H1 (cell line): Measurements from ENCODE around the gene OCLN.
"Not testable (repeated sequence)": the region's sequence is repeated elsewhere in the genome, so short reads cannot be mapped to it uniquely, and the experiment has no call there.

Experiments
- ASH2L ChIP-seq: fragments of 200-600, 300-600 bp; sonication (generic); IDR thresholded peaks from one replicate; pipeline ENCODE4 v1.7.1; 2017; ENCODE audit warnings: low read length
- BRCA1 ChIP-seq: IDR thresholded peaks from 2 replicates; pipeline ENCODE4 v1.6.1; 2012; ENCODE audit warnings: low read depth, low read length, improper control_type of control experiment
- GABPA ChIP-seq: IDR thresholded peaks from 2 replicates; pipeline ENCODE4 v1.6.1; 2011; ENCODE audit warnings: mild to moderate bottlenecking, low read length, moderate library complexity, borderline replicate concordance; ENCODE audit not compliant: insufficient read depth
- MAX ChIP-seq: IDR thresholded peaks from 2 replicates; pipeline ENCODE4 v1.6.1; 2012; ENCODE audit warnings: inconsistent platforms
- NRF1 ChIP-seq: IDR thresholded peaks from 2 replicates; pipeline ENCODE4 v1.6.1; 2011; ENCODE audit warnings: mild to moderate bottlenecking, low read depth, low read length, improper control_type of control experiment
- POLR2A ChIP-seq, 2 experiments: IDR thresholded peaks; 1 replicate in 1 of 2; 2 replicates in 1 of 2; pipeline ENCODE4 v1.6.1; 2011; ENCODE audit warnings: low read depth in 2 of 2, low read length in 2 of 2, mild to moderate bottlenecking in 2 of 2; ENCODE audit errors: control extremely low read depth in 1 of 2
- POLR2AphosphoS5 ChIP-seq: IDR thresholded peaks from 2 replicates; pipeline ENCODE4 v1.6.1; 2011; ENCODE audit warnings: low read depth, low read length
- RBBP5 ChIP-seq: IDR thresholded peaks from 2 replicates; pipeline ENCODE4 v1.7.1; 2012; ENCODE audit warnings: low read depth, mild to moderate bottlenecking, inconsistent platforms, low read length, moderate library complexity, borderline replicate concordance
- SIN3A ChIP-seq, 2 experiments: IDR thresholded peaks in 1 of 2; conservative IDR thresholded peaks in 1 of 2; 2 replicates each; pipeline ENCODE4 v1.6.1; 2011 to 2012; ENCODE audit warnings: low read length in 2 of 2, improper control_type of control experiment in 1 of 2, low read depth in 1 of 2, mild to moderate bottlenecking in 1 of 2
- YY1 ChIP-seq: IDR thresholded peaks from 2 replicates; pipeline ENCODE4 v1.6.1; 2011; ENCODE audit warnings: low read depth, mild to moderate bottlenecking, low read length
- TF ChIP-seq, protein P1 (sequence below): fragments of 300-600 bp; sonication (generic); IDR thresholded peaks from 2 replicates; pipeline ENCODE4 v1.7.1; 2012; ENCODE audit warnings: low read length, moderate library complexity, mild to moderate bottlenecking, inconsistent platforms; ENCODE audit not compliant: insufficient replicate concordance
- TF ChIP-seq, protein P2 (sequence below), 3 experiments: IDR thresholded peaks; 1 replicate in 2 of 3; 2 replicates in 1 of 3; pipeline versions ENCODE4 v1.5.1 to v1.6.1; 2011; ENCODE audit warnings: low read length in 3 of 3, mild to moderate bottlenecking in 3 of 3, inconsistent platforms in 2 of 3, low read depth in 1 of 3, moderate library complexity in 1 of 3; ENCODE audit not compliant: insufficient read depth in 1 of 3; ENCODE audit errors: control extremely low read depth in 1 of 3

- not testable (repeated sequence) for TF ChIP-seq YY1; BRCA1; RBBP5; POLR2A (IDR thresholded peaks at IDR 0.05; ENCODE audit: control extremely low read depth in 1 of 2, low read depth in 2 of 2, low read length in 2 of 2); SIN3A (conservative IDR thresholded peaks at IDR 0.05 in 1 of 2, IDR thresholded peaks at IDR 0.05 in 1 of 2; ENCODE audit: low read depth in 1 of 2, low read length in 2 of 2); ASH2L; GABPA; MAX; POLR2AphosphoS5; NRF1
- TF ChIP-seq, protein P1, sequence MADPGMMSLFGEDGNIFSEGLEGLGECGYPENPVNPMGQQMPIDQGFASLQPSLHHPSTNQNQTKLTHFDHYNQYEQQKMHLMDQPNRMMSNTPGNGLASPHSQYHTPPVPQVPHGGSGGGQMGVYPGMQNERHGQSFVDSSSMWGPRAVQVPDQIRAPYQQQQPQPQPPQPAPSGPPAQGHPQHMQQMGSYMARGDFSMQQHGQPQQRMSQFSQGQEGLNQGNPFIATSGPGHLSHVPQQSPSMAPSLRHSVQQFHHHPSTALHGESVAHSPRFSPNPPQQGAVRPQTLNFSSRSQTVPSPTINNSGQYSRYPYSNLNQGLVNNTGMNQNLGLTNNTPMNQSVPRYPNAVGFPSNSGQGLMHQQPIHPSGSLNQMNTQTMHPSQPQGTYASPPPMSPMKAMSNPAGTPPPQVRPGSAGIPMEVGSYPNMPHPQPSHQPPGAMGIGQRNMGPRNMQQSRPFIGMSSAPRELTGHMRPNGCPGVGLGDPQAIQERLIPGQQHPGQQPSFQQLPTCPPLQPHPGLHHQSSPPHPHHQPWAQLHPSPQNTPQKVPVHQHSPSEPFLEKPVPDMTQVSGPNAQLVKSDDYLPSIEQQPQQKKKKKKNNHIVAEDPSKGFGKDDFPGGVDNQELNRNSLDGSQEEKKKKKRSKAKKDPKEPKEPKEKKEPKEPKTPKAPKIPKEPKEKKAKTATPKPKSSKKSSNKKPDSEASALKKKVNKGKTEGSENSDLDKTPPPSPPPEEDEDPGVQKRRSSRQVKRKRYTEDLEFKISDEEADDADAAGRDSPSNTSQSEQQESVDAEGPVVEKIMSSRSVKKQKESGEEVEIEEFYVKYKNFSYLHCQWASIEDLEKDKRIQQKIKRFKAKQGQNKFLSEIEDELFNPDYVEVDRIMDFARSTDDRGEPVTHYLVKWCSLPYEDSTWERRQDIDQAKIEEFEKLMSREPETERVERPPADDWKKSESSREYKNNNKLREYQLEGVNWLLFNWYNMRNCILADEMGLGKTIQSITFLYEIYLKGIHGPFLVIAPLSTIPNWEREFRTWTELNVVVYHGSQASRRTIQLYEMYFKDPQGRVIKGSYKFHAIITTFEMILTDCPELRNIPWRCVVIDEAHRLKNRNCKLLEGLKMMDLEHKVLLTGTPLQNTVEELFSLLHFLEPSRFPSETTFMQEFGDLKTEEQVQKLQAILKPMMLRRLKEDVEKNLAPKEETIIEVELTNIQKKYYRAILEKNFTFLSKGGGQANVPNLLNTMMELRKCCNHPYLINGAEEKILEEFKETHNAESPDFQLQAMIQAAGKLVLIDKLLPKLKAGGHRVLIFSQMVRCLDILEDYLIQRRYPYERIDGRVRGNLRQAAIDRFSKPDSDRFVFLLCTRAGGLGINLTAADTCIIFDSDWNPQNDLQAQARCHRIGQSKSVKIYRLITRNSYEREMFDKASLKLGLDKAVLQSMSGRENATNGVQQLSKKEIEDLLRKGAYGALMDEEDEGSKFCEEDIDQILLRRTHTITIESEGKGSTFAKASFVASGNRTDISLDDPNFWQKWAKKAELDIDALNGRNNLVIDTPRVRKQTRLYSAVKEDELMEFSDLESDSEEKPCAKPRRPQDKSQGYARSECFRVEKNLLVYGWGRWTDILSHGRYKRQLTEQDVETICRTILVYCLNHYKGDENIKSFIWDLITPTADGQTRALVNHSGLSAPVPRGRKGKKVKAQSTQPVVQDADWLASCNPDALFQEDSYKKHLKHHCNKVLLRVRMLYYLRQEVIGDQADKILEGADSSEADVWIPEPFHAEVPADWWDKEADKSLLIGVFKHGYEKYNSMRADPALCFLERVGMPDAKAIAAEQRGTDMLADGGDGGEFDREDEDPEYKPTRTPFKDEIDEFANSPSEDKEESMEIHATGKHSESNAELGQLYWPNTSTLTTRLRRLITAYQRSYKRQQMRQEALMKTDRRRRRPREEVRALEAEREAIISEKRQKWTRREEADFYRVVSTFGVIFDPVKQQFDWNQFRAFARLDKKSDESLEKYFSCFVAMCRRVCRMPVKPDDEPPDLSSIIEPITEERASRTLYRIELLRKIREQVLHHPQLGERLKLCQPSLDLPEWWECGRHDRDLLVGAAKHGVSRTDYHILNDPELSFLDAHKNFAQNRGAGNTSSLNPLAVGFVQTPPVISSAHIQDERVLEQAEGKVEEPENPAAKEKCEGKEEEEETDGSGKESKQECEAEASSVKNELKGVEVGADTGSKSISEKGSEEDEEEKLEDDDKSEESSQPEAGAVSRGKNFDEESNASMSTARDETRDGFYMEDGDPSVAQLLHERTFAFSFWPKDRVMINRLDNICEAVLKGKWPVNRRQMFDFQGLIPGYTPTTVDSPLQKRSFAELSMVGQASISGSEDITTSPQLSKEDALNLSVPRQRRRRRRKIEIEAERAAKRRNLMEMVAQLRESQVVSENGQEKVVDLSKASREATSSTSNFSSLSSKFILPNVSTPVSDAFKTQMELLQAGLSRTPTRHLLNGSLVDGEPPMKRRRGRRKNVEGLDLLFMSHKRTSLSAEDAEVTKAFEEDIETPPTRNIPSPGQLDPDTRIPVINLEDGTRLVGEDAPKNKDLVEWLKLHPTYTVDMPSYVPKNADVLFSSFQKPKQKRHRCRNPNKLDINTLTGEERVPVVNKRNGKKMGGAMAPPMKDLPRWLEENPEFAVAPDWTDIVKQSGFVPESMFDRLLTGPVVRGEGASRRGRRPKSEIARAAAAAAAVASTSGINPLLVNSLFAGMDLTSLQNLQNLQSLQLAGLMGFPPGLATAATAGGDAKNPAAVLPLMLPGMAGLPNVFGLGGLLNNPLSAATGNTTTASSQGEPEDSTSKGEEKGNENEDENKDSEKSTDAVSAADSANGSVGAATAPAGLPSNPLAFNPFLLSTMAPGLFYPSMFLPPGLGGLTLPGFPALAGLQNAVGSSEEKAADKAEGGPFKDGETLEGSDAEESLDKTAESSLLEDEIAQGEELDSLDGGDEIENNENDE, result not testable (repeated sequence)
- TF ChIP-seq, protein P2, sequence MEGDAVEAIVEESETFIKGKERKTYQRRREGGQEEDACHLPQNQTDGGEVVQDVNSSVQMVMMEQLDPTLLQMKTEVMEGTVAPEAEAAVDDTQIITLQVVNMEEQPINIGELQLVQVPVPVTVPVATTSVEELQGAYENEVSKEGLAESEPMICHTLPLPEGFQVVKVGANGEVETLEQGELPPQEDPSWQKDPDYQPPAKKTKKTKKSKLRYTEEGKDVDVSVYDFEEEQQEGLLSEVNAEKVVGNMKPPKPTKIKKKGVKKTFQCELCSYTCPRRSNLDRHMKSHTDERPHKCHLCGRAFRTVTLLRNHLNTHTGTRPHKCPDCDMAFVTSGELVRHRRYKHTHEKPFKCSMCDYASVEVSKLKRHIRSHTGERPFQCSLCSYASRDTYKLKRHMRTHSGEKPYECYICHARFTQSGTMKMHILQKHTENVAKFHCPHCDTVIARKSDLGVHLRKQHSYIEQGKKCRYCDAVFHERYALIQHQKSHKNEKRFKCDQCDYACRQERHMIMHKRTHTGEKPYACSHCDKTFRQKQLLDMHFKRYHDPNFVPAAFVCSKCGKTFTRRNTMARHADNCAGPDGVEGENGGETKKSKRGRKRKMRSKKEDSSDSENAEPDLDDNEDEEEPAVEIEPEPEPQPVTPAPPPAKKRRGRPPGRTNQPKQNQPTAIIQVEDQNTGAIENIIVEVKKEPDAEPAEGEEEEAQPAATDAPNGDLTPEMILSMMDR (IDR thresholded peaks at IDR 0.05; ENCODE audit: control extremely low read depth in 1 of 3, insufficient read depth in 1 of 3, low read depth in 1 of 3, low read length in 3 of 3), result not testable (repeated sequence)
Measured at GRCh38 chr5:69541347-69541746, 48.8 kb downstream of the OCLN start.
